Sigmoid colon (tissue), 7 donors: ENCODE results near the gene FBXO9. TPM values are rescaled to one million over a fixed set of nuclear protein-coding genes. Genes with fewer than 3 reads are reported as not detected.
"Not testable (repeated sequence)": the region's sequence is repeated elsewhere in the genome, so short reads cannot be mapped to it uniquely, and the experiment has no call there.

Experiments
- DNase-seq: peaks from one replicate; pipeline ENCODE4 v3.0.0-alpha.2; 2019
- H3K27ac ChIP-seq, 4 donors: fragments of 200-600 bp; sonication (generic); one replicate each; pipeline ENCODE4 v1.5.1; 2016 to 2019; ENCODE audit warnings: mild to moderate bottlenecking in 1 of 4
- H3K27me3 ChIP-seq, 3 donors: fragments of 200-600 bp; sonication (generic); one replicate each; pipeline ENCODE4 v1.5.1; 2019; ENCODE audit warnings: mild to moderate bottlenecking in 1 of 3
- H3K36me3 ChIP-seq, 4 donors: fragments of 200-600 bp; sonication (generic); one replicate each; pipeline ENCODE4 v1.5.1; 2016 to 2019
- H3K4me1 ChIP-seq, 4 donors: fragments of 200-600 bp; sonication (generic); one replicate each; pipeline ENCODE4 v1.5.1; 2017 to 2019
- H3K4me3 ChIP-seq, 4 donors: fragments of 200-600 bp; sonication (generic); one replicate each; pipeline ENCODE4 v1.5.1; 2017 to 2019; ENCODE audit warnings: mild to moderate bottlenecking in 2 of 4, moderate library complexity in 1 of 4
- H3K9me3 ChIP-seq, 4 donors: fragments of 200-600 bp in 3 of 4; sonication (generic) in 3 of 4; one replicate each; pipeline versions ENCODE4 v1.5.1 to v1.6.1; 2013 to 2019
- CTCF ChIP-seq, 4 experiments: fragments of 450-650 bp in 3 of 4; fragments of 200-600 bp in 1 of 4; IDR thresholded peaks; one replicate each; pipeline ENCODE4 v1.5.1; 2016 to 2019; ENCODE audit warnings: antibody characterized with exemption in 4 of 4, mild to moderate bottlenecking in 3 of 4, moderate library complexity in 2 of 4
- EP300 ChIP-seq, 4 donors: sonication (generic); formaldehyde crosslinking; IDR thresholded peaks; one replicate each; pipeline ENCODE4 v1.6.1; 2017; ENCODE audit warnings: antibody characterized with exemption in 4 of 4
- POLR2A ChIP-seq, 2 donors: fragments of 450-650 bp; IDR thresholded peaks; one replicate each; pipeline ENCODE4 v1.6.1; 2016; ENCODE audit warnings: antibody characterized with exemption in 2 of 2, mild to moderate bottlenecking in 2 of 2, moderate library complexity in 2 of 2
- POLR2AphosphoS5 ChIP-seq, 4 donors: sonication (generic); formaldehyde crosslinking; IDR thresholded peaks; one replicate each; pipeline ENCODE4 v1.6.1; 2017; ENCODE audit warnings: antibody characterized with exemption in 4 of 4
- WGBS, 2 donors: extraction: QIAGEN DNeasy Blood & Tissue Kit; methylation state at CpG; one replicate each; pipeline ENCODE4 v1.1.7; 2013; 5-methylcytosine and 5-hydroxymethylcytosine counted together
- intact Hi-C: fragments of 100-400 bp; cut with DNase I; formaldehyde crosslinking; loops from one replicate; pipeline ENCODE4 v1.15.1; 2023
- polyA plus RNA-seq, 3 donors: library from polyadenylated mRNA; stranded (reverse); fragments of 200-250 nt; gene quantifications; one replicate each; pipeline ENCODE4 v1.2.3, GENCODE V29; 2013
- total RNA-seq, 4 donors: library from RNA; depleted of rRNA; stranded (reverse); fragments of >200 nt; gene quantifications; one replicate each; pipeline ENCODE4 v1.1.0, GENCODE V29; 2016
- donor health status: healthy with polysubstance abuse.
- donor health status: Bipolar disorder and iron deficiency.
- donor health status: healthy.

Gene FBXO9
- total and polyA plus RNA-seq, 7 donors = 22.4 to 63.1 (median 41.9) TPM

- no peak for DNase-seq
- Histone ChIP-seq H3K4me1 (peaks cover 0 to 25% (median 12%) of the 10 kb centered on the region in 4 donors), H3K27me3 (no peaks in the 10 kb centered on the region), H3K27ac (no peak overlapping the region), H3K4me3 (no peak overlapping the region), H3K9me3 (no peaks in the 10 kb centered on the region), H3K36me3 (peaks cover 0 to 9% (median 4%) of the 10 kb centered on the region in 4 donors)
- intact Hi-C loops = no loop called here
- TF ChIP-seq EP300 (IDR thresholded peaks at IDR 0.05) (no peak), CTCF (IDR thresholded peaks at IDR 0.05) (no peak), POLR2AphosphoS5 (IDR thresholded peaks at IDR 0.05) (no peak), POLR2A (IDR thresholded peaks at IDR 0.05) (no peak)
- WGBS, 2 donors = 74 to 92% methylated on average over 9 of the region's 9 CpGs
Observed at GRCh38 chr6:53048431-53049195, 16.6 kb upstream of the FBXO9 start.

GRCh38 chr6:53049415-53049814 is 15.8 kb upstream of the FBXO9 start:
- WGBS, 2 donors = 84 to 91% methylated on average over 1 of the region's 1 CpG
- Histone ChIP-seq H3K27me3 (no peaks in the 10 kb centered on the region), H3K4me1 (peaks cover 0 to 21% (median 7%) of the 10 kb centered on the region in 4 donors), H3K9me3 (no peaks in the 10 kb centered on the region), H3K36me3 (peaks cover 0 to 9% (median 4%) of the 10 kb centered on the region in 4 donors), H3K4me3 (no peak overlapping the region), H3K27ac (no peak overlapping the region)
- TF ChIP-seq CTCF (IDR thresholded peaks at IDR 0.05) (no peak), POLR2A (IDR thresholded peaks at IDR 0.05) (no peak), EP300 (IDR thresholded peaks at IDR 0.05) (no peak), POLR2AphosphoS5 (IDR thresholded peaks at IDR 0.05) (no peak)
- intact Hi-C loops = no loop called here
- no peak for DNase-seq

- intact Hi-C loops, H3K36me3 ChIP-seq, DNase-seq, H3K4me3 ChIP-seq, H3K27me3 ChIP-seq, H3K9me3 ChIP-seq, H3K27ac ChIP-seq: not testable (repeated sequence)
- H3K4me1 ChIP-seq = peaks cover 0 to 31% (median 20%) of the 10 kb centered on the region in 4 donors
- 97 to 98% methylated on average over 3 of the region's 3 CpGs for WGBS, 2 donors
Observed at GRCh38 chr6:53052152-53052551, 13.1 kb upstream of the FBXO9 start.

- Histone ChIP-seq H3K27me3 (no peaks in the 10 kb centered on the region), H3K36me3 (peaks cover 0 to 9% (median 4%) of the 10 kb centered on the region in 4 donors), H3K27ac (no peak overlapping the region), H3K9me3 (no peaks in the 10 kb centered on the region), H3K4me1 (peaks cover 0 to 55% (median 35%) of the 10 kb centered on the region in 4 donors), H3K4me3 (no peak overlapping the region)
- intact Hi-C loops = no loop called here
- no peak for DNase-seq
- 87 to 90% methylated on average over 4 of the region's 4 CpGs for WGBS, 2 donors
- TF ChIP-seq POLR2A (IDR thresholded peaks at IDR 0.05) (no peak), CTCF (IDR thresholded peaks at IDR 0.05) (no peak), POLR2AphosphoS5 (IDR thresholded peaks at IDR 0.05) (no peak), EP300 (IDR thresholded peaks at IDR 0.05) (no peak)
Observed at GRCh38 chr6:53054532-53054931, 10.7 kb upstream of the FBXO9 start.

GRCh38 chr6:53055873-53056272 is 9.3 kb upstream of the FBXO9 start:
- intact Hi-C loops = no loop called here
- Histone ChIP-seq H3K9me3 (no peaks in the 10 kb centered on the region), H3K36me3 (peaks cover 0 to 9% (median 4%) of the 10 kb centered on the region in 4 donors), H3K4me1 (peaks cover 0 to 66% (median 47%) of the 10 kb centered on the region in 4 donors), H3K4me3 (no peak overlapping the region), H3K27ac (no peak overlapping the region), H3K27me3 (no peaks in the 10 kb centered on the region)
- no peak for TF ChIP-seq POLR2AphosphoS5 (IDR thresholded peaks at IDR 0.05)
- no peak for TF ChIP-seq POLR2A (IDR thresholded peaks at IDR 0.05)
- TF ChIP-seq EP300 (IDR thresholded peaks at IDR 0.05) = no peak
- no peak for TF ChIP-seq CTCF (IDR thresholded peaks at IDR 0.05)
- DNase-seq = no peak
- WGBS, 2 donors = 55 to 77% methylated on average over 5 of the region's 5 CpGs
